HG03469 (cell line): ENCODE measurements around the gene SMYD3.
A peak's percentile ranks its signal among the peaks of the same experiment; 100 is the strongest.
"Not testable (repeated sequence)": the region's sequence is repeated elsewhere in the genome, so short reads cannot be mapped to it uniquely, and the experiment has no call there.

Source experiments
- ATAC-seq: cut with Tn5 transposase; IDR thresholded peaks from one replicate; pipeline ENCODE4 v1.9.1; 2021; ENCODE audit warnings: mild to moderate bottlenecking, moderate library complexity, moderate number of reproducible peaks; ENCODE audit not compliant: unreplicated experiment

The SMYD3 gene

GRCh38 chr1:246364415-246364941 lies 142.6 kb downstream of the SMYD3 start:
- ATAC-seq: peak; percentile 54

GRCh38 chr1:246357014-246357598 lies 150.0 kb downstream of the SMYD3 start:
- ATAC-seq: not testable (repeated sequence)

GRCh38 chr1:246355411-246356230 lies 151.5 kb downstream of the SMYD3 start:
- ATAC-seq: no peak

GRCh38 chr1:246351721-246352120 lies 155.4 kb downstream of the SMYD3 start:
- no peak for ATAC-seq

- no peak for ATAC-seq
Measured at GRCh38 chr1:246350745-246351144, 156.3 kb downstream of the SMYD3 start.

GRCh38 chr1:246343937-246344336 lies 163.1 kb downstream of the SMYD3 start:
- ATAC-seq: no peak

- ATAC-seq: no peak
Measured at GRCh38 chr1:246343251-246343650, 163.8 kb downstream of the SMYD3 start.

- ATAC-seq: peak; percentile 36
Measured at GRCh38 chr1:246338546-246338945, 168.5 kb downstream of the SMYD3 start.

GRCh38 chr1:246338098-246338497 lies 169.0 kb downstream of the SMYD3 start:
- ATAC-seq: no peak

GRCh38 chr1:246335151-246335550 lies 171.9 kb downstream of the SMYD3 start:
- ATAC-seq: no peak

- ATAC-seq: no peak
Measured at GRCh38 chr1:246333855-246334254, 173.2 kb downstream of the SMYD3 start.

- no peak for ATAC-seq
Measured at GRCh38 chr1:246332078-246332477, 175.0 kb downstream of the SMYD3 start.

- peak; percentile 96 for ATAC-seq
Measured at GRCh38 chr1:246329900-246330299, 177.2 kb downstream of the SMYD3 start.

- not testable (repeated sequence) for ATAC-seq
Measured at GRCh38 chr1:246329292-246329691, 177.8 kb downstream of the SMYD3 start.

- ATAC-seq: no peak
Measured at GRCh38 chr1:246324711-246325110, 182.4 kb downstream of the SMYD3 start.

GRCh38 chr1:246324033-246324432 lies 183.0 kb downstream of the SMYD3 start:
- ATAC-seq: not testable (repeated sequence)

- no peak for ATAC-seq
Measured at GRCh38 chr1:246320286-246320685, 186.8 kb downstream of the SMYD3 start.

GRCh38 chr1:246319083-246319714 lies 187.9 kb downstream of the SMYD3 start:
- no peak for ATAC-seq

GRCh38 chr1:246318622-246319021 lies 188.5 kb downstream of the SMYD3 start:
- no peak for ATAC-seq

GRCh38 chr1:246318036-246318359 lies 189.1 kb downstream of the SMYD3 start:
- no peak for ATAC-seq

GRCh38 chr1:246317332-246318035 lies 189.6 kb downstream of the SMYD3 start:
- ATAC-seq: no peak
